ENCODE results near the gene DNASE1L3. TPM values are rescaled to one million over a fixed set of nuclear protein-coding genes. Genes with fewer than 3 reads are reported as not detected.

DNASE1L3 gene
- total RNA-seq, 1 donor from 2014 or later, result 2.3 TPM

DNA sequence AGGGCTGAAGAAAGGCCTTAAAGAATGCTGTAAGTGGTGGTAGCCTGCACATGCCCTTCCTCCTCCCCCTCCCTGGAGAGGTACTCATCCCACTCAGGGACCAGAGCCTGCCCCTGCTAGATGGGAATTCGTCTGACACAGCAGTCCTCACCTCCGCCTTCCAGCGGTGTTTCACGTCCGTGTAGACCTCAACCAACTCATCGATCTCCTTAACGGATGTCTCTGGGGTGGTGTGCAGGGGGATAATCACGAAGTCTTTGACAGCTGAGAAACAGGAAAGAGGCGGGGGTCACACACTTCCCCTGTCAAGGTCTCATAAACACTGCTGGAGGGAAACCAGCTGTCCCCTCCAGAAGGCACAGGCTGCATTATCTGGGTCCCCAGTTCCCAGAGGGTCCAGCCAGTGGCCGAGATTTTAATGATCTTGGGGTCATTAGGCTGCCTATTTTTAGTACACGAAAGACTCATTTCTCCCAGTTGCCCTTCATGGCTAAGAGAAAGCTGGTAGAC lies 9.9 kb downstream of the DNASE1L3 start:
- DNase-seq (ENCODE audit: low spot score), result no peak

DNA sequence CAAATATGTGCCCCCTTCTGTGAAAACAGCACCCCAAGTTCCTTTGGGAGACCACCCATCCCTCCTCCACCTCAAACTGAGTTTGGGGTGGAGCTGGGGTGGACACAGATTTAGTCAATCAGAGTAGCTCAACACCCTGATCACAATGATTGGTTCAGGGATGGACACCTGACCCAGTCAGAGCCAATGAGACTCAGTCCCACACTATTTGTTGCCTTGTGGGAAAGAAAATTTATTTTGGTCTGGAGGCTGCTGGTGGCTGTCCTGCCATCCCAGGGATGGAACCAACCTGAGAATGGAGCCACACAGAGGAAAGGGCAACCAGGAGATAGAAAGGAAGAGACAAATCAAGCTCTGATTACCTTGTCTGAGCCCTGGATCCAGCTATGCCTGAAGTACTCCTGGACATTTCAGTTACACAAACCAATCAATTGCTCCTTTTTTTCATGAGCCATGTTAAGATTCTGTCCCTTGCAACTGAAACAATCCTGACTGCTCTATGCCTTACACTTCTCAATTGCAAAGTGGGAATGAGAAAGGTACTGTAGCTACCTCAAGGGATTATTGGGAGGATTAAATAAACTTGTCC lies 10.6 kb downstream of the DNASE1L3 start:
- no peak for DNase-seq (ENCODE audit: low spot score)

DNA sequence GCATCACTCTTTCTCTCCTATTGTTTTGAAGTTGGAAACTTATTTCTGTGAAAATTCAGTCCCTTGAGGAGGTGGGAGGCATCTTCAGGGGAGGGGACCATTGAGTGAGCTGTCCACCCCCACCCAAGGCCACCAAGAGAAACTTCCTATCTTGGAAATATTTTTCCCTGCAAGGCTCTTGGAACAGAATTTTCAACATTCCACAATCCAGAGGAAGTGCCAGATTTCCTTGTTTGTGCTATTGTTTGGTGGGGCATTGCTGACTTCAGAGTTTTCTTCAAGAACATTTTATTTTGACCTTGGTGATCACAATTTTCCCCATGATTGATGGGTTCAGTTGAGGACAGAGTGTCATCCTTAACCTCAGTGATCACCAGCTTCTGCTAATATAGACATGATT lies 12.0 kb downstream of the DNASE1L3 start:
- DNase-seq (ENCODE audit: low spot score), result no peak

DNA sequence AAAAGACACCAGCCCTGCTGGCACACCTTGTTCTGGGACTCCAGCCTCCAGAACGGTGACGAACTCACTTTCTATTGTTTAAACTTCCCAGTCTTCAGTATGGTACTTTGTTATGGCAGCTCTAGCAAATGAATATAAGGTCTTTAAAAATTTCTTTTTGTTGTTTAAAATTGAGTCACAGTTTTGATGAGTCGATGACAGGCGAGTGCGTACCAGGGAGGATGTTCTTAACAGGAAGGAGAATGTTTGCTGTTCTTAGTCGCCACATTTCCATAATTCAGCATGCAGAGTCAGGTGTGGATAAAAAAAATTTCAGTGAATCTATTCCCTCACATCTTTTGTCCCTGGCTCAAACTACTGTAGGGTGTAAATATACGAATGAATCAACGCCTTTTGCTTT lies 12.4 kb downstream of the DNASE1L3 start:
- no peak for DNase-seq (ENCODE audit: low spot score)

DNA sequence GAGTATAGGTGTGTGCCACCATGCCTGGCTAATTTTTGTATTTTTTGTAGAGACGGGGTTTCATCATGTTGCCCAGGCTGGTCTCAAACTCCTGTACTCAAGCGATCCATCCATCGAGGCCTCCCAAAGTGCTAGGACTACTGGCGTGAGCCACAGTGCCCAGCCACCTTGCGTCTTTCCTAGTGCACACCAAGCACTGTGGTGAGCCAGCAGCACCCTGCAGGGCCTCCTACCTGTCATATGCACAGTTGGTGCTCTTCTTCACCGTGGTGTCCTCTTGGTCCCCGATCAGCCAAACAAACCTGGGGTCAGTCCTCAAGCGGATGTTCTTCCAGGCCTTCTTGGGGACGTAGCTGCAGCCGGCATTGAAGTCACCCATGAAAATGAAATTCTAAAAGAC lies 13.2 kb downstream of the DNASE1L3 start:
- no peak for DNase-seq (ENCODE audit: low spot score)

DNA sequence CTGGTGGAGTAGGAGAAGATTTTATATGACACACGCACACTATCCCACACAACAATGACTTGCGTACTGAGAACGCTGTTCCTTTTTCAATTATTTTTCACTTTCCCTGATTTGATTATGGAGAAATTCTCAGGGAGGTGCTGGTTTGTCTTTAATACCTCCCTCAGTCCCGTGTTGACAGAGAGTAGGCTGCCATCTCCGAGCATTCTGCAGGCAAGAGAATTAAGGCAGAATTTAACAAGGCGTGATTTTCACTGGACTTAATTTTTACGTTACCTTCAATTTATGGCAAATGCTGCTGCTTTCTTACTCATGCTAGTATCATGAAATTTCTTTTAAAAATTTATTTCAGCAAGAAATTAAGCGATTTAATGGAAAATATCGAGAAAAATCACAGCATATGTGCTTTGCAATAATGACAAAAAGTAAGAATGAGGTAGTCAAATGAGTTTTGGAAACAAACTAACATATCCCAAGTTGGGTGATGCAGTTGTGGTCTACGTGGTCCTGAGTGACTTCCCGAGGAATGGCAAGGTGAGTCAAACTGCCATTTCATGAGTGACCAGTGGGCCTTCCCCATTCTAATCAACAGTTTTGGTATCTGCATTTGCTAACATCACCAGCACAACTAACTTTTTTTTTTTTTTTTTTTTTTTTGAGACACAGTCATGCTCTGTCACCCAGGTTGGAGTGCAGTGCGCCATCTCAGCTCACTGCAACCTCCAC lies 16.9 kb downstream of the DNASE1L3 start:
- DNase-seq (ENCODE audit: low spot score), result no peak

DNA sequence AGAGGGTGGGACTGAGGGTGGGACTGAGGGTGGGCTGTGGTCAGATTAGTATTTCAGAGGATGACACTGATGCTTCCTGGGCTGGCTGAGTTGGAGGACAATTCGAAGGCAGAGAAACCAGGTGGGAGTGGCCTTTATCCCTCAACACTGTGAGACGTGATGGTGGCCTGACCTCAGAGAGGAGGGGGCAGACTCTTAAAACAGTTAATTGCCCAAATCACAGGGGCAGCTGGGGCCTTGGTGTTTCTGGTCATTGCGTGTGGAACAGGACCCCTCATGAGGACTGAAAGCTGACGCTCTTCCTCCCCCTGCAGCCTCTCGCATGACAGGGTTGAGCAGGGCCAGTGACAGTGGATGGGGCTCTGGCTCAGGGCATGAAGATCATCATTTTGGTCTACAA lies 18.7 kb downstream of the DNASE1L3 start:
- no peak for DNase-seq (ENCODE audit: low spot score)

DNA sequence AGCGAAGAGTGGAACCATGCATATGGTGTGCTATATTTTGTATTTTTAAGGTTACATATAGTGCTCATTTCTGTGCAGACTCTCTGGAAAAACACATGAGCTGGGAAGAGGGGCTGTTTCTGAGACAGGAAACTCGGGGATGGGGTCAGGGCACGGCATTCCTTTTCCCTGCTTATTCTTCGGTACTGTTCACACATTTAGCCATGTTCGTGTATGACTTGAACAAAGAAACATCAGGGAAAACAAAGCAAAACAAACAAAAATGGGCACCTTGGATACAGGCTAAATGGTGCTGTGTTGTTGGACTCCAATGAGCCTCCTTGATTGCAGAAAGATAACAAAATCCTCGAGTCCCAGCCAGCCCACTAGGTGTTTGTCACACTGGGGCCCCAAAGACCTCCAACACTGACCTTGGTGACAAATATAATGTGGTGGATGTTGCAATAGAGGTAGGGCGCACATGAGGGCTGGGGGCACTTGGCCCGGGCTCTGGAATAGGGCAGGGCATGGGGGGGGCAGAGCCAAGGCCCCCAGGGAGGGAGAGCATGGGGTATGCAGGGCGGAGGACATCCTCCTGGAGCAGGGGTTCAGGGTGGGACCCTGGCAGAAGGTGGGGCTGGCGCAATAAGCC lies 19.3 kb downstream of the DNASE1L3 start:
- DNase-seq (ENCODE audit: low spot score), result no peak

DNA sequence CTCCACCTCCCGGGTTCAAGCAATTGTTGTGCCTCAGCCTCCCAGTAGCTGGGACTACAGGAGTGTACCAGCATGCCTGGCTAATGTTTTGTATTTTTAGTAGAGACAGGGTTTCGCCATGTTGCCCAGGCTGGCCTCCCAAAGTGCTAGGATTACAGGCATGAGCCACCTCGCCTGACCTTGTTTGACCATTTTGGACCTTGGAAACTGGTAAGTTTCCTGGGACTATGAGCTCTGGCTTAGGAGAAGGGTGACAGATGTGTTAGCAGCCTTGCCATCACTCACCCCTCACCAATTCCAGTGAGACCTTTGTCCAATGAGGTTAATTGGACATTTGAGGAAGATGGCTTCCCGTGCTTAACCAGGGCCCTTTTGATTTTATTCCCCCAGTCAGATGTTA lies 19.9 kb downstream of the DNASE1L3 start:
- DNase-seq (ENCODE audit: low spot score), result no peak

DNA sequence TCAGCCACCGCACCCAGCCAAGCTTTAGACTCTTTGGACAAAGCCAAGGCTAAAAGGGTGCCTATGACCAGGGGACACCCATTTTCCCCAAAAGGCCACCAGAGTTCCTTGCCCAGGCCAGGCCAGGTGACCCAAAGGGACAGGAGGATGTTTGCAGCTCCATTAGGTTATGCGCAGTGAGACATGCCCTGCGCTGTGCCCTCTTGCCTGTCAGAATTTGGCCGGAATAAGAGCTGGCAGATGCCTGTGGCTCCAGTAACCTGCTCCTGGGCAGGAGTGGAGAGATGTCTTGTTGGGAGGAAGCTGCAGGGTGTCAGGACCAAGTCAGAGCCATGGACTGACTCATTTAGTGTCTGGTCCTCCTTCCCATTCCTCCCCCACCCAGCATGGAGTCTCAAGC lies 20.5 kb downstream of the DNASE1L3 start:
- DNase-seq (ENCODE audit: low spot score), result no peak

DNA sequence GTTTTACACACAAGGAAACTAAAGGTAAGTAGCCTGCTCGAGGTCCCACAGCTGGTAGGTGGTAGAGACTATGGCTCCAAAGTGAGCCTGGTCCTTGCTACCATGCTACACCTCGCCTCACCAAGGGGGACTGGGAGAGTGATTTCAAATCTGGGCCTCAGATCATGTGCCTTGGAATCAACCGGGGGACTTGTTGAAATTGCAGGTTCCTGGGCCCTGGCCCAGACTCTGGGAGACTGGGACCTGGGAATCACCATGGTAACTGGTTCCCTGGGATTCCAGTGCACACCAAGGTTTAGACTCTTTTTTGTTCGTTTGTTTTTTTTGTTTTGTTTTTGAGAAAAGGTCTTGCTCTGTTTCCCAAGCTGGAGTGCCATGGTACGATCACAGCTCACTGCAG lies 21.1 kb downstream of the DNASE1L3 start:
- no peak for DNase-seq (ENCODE audit: low spot score)

DNA sequence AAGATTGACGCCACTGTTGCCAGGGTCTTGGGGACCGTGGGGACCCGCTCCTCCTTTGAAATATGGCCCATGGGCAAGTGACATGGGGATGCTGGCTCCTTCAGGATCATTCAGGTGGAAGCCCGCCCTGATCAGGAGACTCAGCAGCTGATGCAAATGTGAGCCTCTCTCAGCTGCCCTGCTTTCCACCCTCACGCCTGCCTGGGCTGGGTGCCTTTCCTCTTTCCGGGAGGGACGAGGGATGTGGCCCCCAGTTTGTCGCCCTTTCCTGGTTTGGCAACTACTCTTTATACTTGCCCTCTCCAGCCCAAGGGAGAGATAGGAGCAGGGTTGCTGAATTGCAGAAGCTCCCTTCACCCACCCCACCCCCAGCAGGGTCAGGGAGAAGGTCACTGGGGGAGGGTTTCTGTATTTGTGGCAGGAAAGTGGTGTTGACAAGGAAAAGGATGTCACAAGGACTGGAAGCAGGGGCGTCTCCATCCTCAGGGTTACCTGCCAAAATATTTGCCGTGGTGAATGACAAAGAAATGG lies 21.8 kb downstream of the DNASE1L3 start:
- no peak for DNase-seq (ENCODE audit: low spot score)

DNA sequence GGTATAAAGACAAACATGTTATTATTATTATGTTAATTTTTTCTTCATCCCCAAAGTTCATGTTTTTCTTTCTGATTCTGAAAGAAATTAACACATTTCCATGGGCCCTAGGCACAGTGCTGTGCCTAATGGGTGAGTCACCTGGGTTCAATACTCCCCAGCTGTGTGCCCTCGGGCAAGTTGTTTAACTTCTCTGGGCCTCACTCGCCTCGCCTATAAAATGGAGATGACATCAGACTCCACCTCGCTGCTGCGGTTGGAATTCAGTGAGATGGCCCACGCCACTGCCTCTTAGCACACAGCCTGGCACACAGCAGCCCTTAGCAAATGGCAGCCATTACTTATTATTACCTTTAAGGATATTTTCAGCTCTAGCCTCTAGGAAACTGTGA lies 22.6 kb downstream of the DNASE1L3 start:
- no peak for DNase-seq (ENCODE audit: low spot score)

DNA sequence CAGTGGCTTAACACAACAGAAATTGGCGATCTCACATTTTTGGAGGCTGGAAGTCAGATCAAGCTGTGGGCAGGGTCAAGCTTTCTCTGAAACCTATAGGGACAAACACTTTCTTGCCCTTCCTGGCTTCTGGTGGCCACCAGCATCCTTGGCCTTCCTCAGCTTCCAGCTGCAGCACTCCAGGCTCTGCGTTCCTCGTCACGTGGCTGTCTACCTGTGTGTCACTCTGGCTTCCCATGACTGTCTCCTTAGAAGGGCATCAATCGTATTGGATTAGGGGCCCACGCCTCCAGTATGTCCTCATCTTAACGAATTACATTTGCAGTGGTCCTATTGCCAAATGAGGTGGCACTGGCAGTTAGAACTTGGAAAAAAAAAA lies 25.8 kb downstream of the DNASE1L3 start:
- no peak for DNase-seq (ENCODE audit: low spot score)

DNA sequence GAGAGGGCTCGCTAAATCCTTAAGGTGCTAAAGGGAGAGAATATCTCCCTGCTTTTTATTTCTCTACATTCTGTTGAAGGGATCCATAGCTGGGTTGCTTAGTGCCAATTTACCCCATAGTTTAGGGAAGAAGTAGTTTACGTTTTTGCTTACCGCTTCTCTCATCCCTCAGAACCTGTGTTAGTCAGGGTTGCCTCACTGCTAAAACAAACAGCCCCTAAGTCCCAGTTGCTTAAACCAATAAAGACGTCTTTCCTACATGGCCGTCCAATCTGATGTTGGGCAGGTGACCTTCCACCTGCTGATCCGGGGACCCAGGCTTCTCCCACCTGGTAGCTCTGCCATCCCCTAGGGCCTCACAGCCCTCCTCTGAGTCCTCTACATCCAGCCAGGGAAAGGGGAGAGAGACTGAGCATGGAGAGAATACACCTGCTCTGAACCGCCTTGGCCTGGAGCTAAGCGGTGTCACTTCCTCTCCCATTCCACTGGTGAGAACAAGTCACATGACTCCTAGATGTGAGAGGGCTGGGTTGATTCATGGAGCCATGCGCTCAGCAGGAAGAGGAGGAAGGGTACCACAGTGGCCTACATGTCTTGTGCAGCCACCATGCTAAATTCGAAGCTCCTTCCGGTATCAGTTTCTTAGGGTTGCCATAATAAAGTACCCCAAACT lies 26.3 kb downstream of the DNASE1L3 start:
- DNase-seq (ENCODE audit: low spot score), result no peak

DNA sequence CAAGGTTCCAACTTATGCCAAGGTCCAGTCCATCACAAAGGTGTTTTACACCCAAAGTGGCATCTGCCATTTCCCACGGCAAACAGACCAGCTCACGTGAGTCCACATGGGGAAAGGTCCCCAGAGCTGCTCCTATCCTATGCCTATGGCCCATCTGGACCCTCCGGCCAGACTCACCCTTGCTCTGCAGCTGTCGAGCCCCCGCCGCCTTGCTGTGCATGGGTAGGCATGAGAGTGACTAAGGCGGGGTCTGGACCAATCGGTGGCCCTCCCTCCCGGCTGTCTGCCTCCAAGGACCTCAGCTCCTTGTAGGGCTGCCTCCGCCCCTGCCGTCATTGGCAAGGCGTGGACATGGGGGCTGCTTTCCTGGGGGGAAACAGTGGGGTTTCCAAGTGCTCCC lies 26.9 kb downstream of the DNASE1L3 start:
- DNase-seq (ENCODE audit: low spot score), result no peak

DNA sequence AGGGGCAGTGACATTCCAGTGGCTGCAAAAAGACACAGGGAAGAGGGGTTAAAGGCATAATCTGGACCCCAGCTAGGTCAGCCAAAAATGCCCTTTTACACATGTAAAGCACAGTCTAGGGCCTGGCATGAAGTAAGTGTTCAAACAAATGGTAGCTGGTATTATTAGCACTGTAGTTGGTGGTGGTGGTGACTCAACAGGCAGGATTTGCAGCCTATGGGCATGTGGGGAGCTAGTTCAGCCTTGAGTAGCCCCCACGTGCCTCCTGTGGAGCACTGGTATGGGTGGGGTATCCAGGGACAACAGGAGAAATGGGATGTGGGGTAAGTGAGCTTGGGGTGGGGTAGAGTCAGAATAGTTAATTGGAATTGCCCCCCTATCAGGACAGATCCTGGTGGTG lies 27.6 kb downstream of the DNASE1L3 start:
- DNase-seq (ENCODE audit: low spot score), result no peak

DNA sequence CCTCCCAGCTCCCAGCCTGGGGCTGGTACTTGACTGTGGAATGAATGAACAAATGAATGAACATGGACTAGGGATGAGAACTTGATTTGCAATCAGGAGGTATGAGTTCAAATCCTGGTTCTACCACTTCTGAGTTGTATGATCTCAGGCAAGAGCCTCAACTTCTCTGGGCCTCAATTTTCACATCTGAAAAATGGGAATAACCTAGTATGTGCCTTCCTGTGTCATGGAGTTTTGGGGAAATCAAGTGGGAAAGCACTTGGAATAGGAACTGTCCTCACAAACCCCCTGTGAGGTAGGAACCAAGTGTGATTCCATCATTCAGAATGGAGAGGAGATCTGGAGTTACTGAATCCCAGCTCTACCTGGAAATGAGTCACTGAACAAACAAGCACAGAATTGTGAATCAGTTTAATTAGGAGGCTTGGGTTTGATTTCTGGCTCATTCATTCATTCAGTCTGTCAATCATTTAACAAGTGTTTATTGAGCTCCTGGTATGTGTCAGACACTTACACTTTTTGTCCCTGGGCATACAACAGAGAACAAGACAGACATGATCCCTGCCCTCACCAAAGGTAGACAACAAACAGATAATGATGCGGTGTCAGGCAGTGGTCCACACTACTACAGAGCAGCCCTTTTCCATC lies 29.7 kb downstream of the DNASE1L3 start:
- no peak for DNase-seq (ENCODE audit: low spot score)

DNA sequence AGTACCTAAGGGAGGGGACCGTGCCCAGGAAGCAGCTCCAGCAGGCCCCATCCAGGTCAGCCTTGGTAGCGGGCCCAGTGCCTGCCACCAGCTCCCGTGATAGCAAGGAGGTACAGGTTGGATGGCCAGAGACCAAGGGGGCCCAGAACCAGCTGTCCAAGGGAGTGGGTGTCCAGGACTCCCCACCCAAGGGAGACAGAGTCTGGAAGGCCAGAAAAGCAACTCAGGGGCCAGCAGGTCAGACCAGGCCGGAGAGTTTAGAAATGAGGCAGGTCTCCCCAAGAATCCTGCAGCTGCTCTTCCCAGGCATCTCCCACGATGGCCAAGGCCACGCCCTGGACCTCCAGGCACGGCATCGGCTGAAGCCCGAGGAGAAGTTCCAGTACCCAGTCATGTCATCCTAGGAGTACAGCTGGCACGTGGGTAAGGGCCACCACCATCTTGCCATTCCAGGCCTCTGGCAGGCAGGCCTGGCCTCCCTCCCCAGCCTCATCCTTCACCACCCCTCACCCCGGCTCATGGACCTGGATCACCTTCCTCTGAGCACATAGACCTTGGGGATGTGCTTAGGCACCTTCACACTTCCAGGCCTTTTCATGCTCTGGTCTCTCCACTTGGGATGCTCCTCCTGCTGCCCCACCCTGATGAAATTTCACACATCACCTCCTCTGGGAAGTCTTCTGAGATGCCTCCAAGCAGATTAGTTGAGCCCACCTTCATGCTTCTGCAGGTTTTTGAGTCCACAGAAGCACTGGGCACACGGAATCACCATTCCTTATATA lies 30.5 kb downstream of the DNASE1L3 start:
- DNase-seq (ENCODE audit: low spot score), result no peak

DNA sequence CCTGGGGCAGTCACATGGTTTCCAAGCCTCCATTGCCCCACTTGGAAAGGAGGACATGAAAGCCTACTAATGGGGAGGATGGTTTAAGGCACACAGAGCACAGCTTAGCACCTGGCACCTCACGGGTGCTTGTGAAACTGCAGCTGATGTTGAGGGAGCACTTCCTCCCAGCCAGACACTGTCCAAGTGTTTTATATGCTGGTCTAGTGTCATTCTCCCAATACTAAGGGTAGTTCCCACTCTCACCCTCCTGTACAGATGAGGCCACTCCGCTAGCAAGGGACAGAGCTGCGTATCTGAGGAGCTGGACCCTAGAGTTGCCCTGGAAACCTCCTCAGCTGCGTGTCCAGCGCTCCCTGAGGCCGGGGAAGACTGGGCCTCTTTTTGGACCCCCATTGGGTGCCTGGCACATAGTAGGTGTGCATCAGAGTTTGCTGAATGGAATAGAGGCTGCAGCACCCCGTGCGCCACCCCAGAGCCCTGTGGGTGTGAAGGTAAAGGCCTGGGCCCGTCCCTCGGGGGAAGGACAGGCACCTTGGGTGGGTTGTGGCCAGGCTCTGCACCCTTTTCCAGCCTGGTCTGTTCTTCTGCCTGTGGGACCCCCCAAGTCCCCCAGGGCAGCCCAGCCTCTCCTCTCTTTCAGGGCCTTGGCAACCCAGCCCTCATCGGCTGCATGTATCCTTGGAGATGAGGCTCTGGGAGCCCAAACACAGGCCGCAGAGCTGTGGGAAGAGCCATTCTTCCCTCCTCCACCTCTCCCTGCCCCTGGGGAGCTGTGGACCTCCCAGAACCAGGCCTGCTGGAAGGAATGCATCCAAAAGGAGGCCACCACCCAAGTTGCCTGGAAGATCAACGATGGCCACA lies 31.3 kb downstream of the DNASE1L3 start:
- no peak for DNase-seq (ENCODE audit: low spot score)
